Activated CD4-positive, alpha-beta T cell treated with anti-CD3 and anti-CD28 coated beads, Interleukin-2, amount 10 ng/mL, durations not matched to agents 7 days and 5 days (primary cell): ENCODE measurements around the gene SEC31A. TPM values are rescaled to one million over a fixed set of nuclear protein-coding genes. Genes with fewer than 3 reads are reported as not detected.

Experiments used
- CTCF ChIA-PET: fragments of 350-600 bp; sonication (Branson Sonifier 250); formaldehyde crosslinking; loops from one replicate; lab custom pipeline; 2021; ENCODE audit warnings: antibody characterized with exemption; lab: Charles Lee
- POLR2A ChIA-PET: fragments of 350-600 bp; sonication (Branson Sonifier 250); formaldehyde crosslinking; loops from one replicate; lab custom pipeline; 2021; ENCODE audit warnings: antibody characterized with exemption; lab: Charles Lee
- DNase-seq: peaks from one replicate; pipeline ENCODE4 v3.0.0-alpha.2; 2020
- H3K27ac Mint-ChIP-seq: one replicate; pipeline ENCODE4 v1.8.0; 2021; ENCODE audit warnings: mild to moderate bottlenecking, moderate library complexity, mixed read lengths
- H3K27me3 Mint-ChIP-seq: one replicate; pipeline ENCODE4 v1.8.0; 2021; ENCODE audit warnings: mixed read lengths
- H3K36me3 Mint-ChIP-seq: one replicate; pipeline ENCODE4 v1.8.0; 2021; ENCODE audit warnings: low read depth, mixed read lengths
- H3K4me1 Mint-ChIP-seq: one replicate; pipeline ENCODE4 v1.8.0; 2021; ENCODE audit warnings: mixed read lengths
- H3K4me3 Mint-ChIP-seq: one replicate; pipeline ENCODE4 v1.8.0; 2021; ENCODE audit warnings: mild to moderate bottlenecking, moderate library complexity, mixed read lengths
- H3K9me3 Mint-ChIP-seq: one replicate; pipeline ENCODE4 v1.8.0; 2021; ENCODE audit warnings: mixed read lengths
- total RNA-seq, 2 experiments: library from RNA; stranded (reverse); gene quantifications; one replicate each; pipeline ENCODE4 v1.2.3, GENCODE V29; 2021

Gene SEC31A
- total RNA-seq, 2 experiments from 2014 or later: 131 to 154 TPM

GRCh38 chr4:82905205-82905604 is 14.3 kb upstream of the SEC31A start:
- Mint-ChIP-seq H3K9me3 (no peaks in the 10 kb centered on the region), H3K27me3 (no peaks in the 10 kb centered on the region), H3K27ac (no peak overlapping the region), H3K4me1 (peaks cover 23% of the 10 kb centered on the region), H3K4me3 (no peak overlapping the region), H3K36me3 (peaks cover 3% of the 10 kb centered on the region)
- POLR2A ChIA-PET: no interaction called here
- peak; percentile 64 for DNase-seq
- CTCF ChIA-PET: interaction anchor here (0.7 to 0.9 kb wide), 2 partner anchors 13 to 32 kb away, joined by 3 read pairs; no protein-coding TSS in a partner anchor

- H3K9me3 Mint-ChIP-seq: no peaks in the 10 kb centered on the region
- peaks cover 23% of the 10 kb centered on the region for H3K4me1 Mint-ChIP-seq
- no peaks in the 10 kb centered on the region for H3K27me3 Mint-ChIP-seq
- ChIA-PET CTCF (no interaction called here), POLR2A (no interaction called here)
- no peak overlapping the region for H3K27ac Mint-ChIP-seq
- peaks cover 2% of the 10 kb centered on the region for H3K36me3 Mint-ChIP-seq
- no peak overlapping the region for H3K4me3 Mint-ChIP-seq
- DNase-seq: no peak
Measured at GRCh38 chr4:82903737-82904136, 12.8 kb upstream of the SEC31A start.

DNA sequence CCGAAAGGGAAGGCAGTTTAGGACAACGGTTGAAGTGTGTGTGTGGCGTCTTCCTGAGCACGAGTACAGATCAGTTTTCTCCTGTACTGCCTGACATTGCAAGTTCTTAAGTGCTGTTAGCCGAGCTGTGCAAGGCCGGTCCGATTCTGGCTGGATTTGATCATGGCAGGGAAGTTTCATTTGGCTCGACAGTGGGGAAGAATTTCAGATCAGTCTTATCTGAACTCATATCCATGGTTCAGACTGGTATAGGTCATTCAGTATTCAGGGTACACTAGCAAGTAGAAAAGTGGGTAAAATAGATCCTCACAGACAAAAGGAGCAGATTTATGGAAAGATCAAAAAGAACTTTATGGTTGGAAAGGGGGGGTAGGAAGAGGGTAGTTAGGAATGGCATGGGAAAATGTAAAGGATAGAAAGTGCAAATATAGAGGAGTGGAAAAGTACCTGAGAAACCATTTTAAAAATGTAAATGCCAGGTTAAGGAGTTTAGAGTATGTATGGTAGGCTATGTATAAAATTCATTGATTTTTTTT is 10.3 kb upstream of the SEC31A start:
- Mint-ChIP-seq H3K4me3 (no peak overlapping the region), H3K27ac (no peak overlapping the region), H3K36me3 (peaks cover 15% of the 10 kb centered on the region), H3K27me3 (no peaks in the 10 kb centered on the region), H3K4me1 (peaks cover 28% of the 10 kb centered on the region), H3K9me3 (no peaks in the 10 kb centered on the region)
- CTCF ChIA-PET: interaction anchor here (1.0 kb wide), 1 partner anchor 383 kb away, joined by 3 read pairs; the partner anchor contains the start of gene COQ2
- no peak for DNase-seq
- POLR2A ChIA-PET: interaction anchor here (0.6 kb wide), 1 partner anchor 75 kb away, joined by 3 read pairs; no protein-coding TSS in a partner anchor

- Mint-ChIP-seq H3K4me1 (peaks cover 26% of the 10 kb centered on the region), H3K27ac (no peak within 1 kb of the TSS), H3K4me3 (no peak within 1 kb of the TSS), H3K27me3 (no peaks in the 10 kb centered on the region), H3K36me3 (peaks cover 20% of the 10 kb centered on the region), H3K9me3 (no peaks in the 10 kb centered on the region)
- POLR2A ChIA-PET: interaction anchor here (0.6 to 1.3 kb wide), 2 partner anchors 76 to 134 kb away, joined by 3 to 4 read pairs; partner anchors contain the start of gene COPS4
- peak; percentile 99 for DNase-seq
- CTCF ChIA-PET: interaction anchor here (0.9 to 2.0 kb wide), 6 partner anchors 9 to 384 kb away, joined by 3 to 8 read pairs (median 4); partner anchors contain the start of genes COPS4 and COQ2
Measured at GRCh38 chr4:82900411-82901182, 9.6 kb upstream of the SEC31A start, which contains the start of gene THAP9. Gene THAP9 (plus strand): TSS chr4:82900735. CDS start chr4:82900803, 68 bp downstream.

- no peak for DNase-seq
- CTCF ChIA-PET: interaction anchor here (0.9 to 2.0 kb wide), 6 partner anchors 8 to 385 kb away, joined by 3 to 8 read pairs (median 4); partner anchors contain the start of genes COPS4 and COQ2
- H3K27me3 Mint-ChIP-seq: no peaks in the 10 kb centered on the region
Measured at GRCh38 chr4:82900066-82900410, 9.1 kb upstream of the SEC31A start.

DNA sequence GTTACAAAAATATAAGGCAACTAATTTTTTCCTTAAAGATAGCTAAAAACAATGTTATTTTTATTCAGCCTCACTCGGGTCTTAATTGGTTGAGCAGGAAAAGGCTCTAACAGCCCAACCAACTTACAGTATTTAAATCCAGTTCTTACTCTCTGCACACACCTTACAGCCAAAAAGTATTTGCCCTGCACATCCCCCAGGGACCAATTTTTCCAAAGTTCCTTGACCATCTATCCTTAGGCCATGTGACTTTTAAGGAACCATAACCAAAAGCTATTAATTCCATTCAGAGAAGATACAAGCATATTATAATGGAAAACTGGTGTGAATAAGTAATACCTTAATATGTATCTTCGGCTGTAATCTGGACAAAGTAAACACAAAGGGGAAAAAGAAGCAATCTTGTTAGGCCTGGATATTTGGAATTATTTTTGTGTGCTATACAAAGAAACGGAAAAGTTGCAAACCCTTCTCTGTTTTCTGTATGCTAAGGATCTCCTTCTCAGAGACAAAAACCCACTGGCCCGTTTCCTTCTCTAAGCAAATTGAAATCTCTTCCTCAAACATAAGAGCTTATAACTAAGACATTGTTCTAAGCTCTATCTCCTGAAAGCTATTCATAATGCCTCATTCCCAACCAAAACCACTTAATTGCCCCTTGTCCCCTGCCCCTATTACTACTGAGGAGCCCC is 8.6 kb upstream of the SEC31A start:
- Mint-ChIP-seq H3K36me3 (peaks cover 26% of the 10 kb centered on the region), H3K27ac (no peak overlapping the region), H3K4me1 (peaks cover 21% of the 10 kb centered on the region), H3K4me3 (no peak overlapping the region), H3K27me3 (no peaks in the 10 kb centered on the region), H3K9me3 (no peaks in the 10 kb centered on the region)
- no peak for DNase-seq
- CTCF ChIA-PET: interaction anchor here (0.9 to 2.0 kb wide), 5 partner anchors 8 to 135 kb away, joined by 3 to 8 read pairs (median 5); partner anchors contain the start of gene COPS4
- POLR2A ChIA-PET: interaction anchor here (1.3 kb wide), 1 partner anchor 135 kb away, joined by 4 read pairs; the partner anchor contains the start of gene COPS4

More at GRCh38 chr4:82900066-82900410, 9.1 kb upstream of the SEC31A start:
- no peak overlapping the region for H3K4me3 Mint-ChIP-seq
- H3K36me3 Mint-ChIP-seq: peaks cover 22% of the 10 kb centered on the region
- POLR2A ChIA-PET: interaction anchor here (1.3 kb wide), 1 partner anchor 135 kb away, joined by 4 read pairs; the partner anchor contains the start of gene COPS4
- H3K4me1 Mint-ChIP-seq: peaks cover 23% of the 10 kb centered on the region
- no peak overlapping the region for H3K27ac Mint-ChIP-seq
- H3K9me3 Mint-ChIP-seq: no peaks in the 10 kb centered on the region

GRCh38 chr4:82898322-82899243 is 7.6 kb upstream of the SEC31A start:
- H3K27me3 Mint-ChIP-seq: no peaks in the 10 kb centered on the region
- DNase-seq: peak; percentile 38
- H3K4me1 Mint-ChIP-seq: peaks cover 24% of the 10 kb centered on the region
- H3K4me3 Mint-ChIP-seq: no peak overlapping the region
- H3K9me3 Mint-ChIP-seq: no peaks in the 10 kb centered on the region
- H3K36me3 Mint-ChIP-seq: peaks cover 34% of the 10 kb centered on the region
- no peak overlapping the region for H3K27ac Mint-ChIP-seq
- ChIA-PET POLR2A (interaction anchor here (0.6 kb wide), 1 partner anchor 115 kb away, joined by 3 read pairs; no protein-coding TSS in a partner anchor), CTCF (interaction anchor here (1.2 to 2.0 kb wide), 3 partner anchors 34 to 46 kb away, joined by 4 to 8 read pairs (median 5); no protein-coding TSS in a partner anchor)

DNA sequence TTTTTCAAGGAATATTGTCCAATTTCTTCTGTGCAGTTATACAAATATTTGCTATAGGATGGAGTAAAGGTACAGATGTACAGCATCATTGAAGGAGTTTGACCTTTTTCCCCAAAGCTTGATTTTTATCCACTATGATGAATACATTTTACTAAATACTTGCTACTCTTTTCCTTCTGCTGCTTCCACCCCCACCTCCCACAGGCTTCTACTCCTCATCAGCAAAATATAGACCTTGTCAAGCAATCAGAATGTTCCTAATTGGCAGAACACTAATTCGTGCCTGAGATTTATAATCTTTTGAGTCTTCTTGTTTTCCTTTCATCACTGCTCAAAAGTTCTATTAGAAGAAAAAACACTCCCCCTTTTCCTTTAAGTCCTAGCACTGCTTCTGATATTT is 5.8 kb upstream of the SEC31A start:
- H3K9me3 Mint-ChIP-seq: no peaks in the 10 kb centered on the region
- no peak overlapping the region for H3K4me3 Mint-ChIP-seq
- no peak for DNase-seq
- peaks cover 31% of the 10 kb centered on the region for H3K4me1 Mint-ChIP-seq
- POLR2A ChIA-PET: no interaction called here
- peaks cover 38% of the 10 kb centered on the region for H3K36me3 Mint-ChIP-seq
- no peaks in the 10 kb centered on the region for H3K27me3 Mint-ChIP-seq
- CTCF ChIA-PET: interaction anchor here (0.6 kb wide), 1 partner anchor 364 kb away, joined by 3 read pairs; no protein-coding TSS in a partner anchor
- H3K27ac Mint-ChIP-seq: no peak overlapping the region

DNA sequence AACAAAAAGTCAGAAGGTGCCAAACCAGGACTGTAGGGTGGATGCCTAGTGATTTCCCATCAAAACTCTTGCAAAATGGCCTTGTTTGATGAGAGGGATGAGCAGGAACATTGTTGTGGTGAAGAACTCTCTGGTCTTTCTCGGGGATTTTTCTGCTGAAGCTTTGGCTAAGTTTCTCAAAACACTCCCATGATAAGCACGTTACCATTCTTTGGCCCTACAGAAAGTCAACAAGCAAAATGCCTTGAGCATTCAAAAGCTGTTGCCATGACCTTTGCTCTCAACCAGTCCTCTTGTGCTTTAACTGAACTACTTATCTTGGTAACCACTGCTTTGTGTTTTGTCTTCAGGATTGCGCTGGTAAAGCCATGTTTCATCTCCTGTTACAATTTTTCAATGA is 3.0 kb upstream of the SEC31A start:
- Mint-ChIP-seq H3K4me3 (no peak overlapping the region), H3K27me3 (no peaks in the 10 kb centered on the region), H3K27ac (no peak overlapping the region), H3K9me3 (no peaks in the 10 kb centered on the region), H3K36me3 (peaks cover 45% of the 10 kb centered on the region), H3K4me1 (peaks cover 39% of the 10 kb centered on the region)
- ChIA-PET POLR2A (no interaction called here), CTCF (no interaction called here)
- DNase-seq: no peak

- Mint-ChIP-seq H3K4me3 (peak overlapping the region; percentile 96), H3K27ac (peak overlapping the region; percentile 98), H3K36me3 (peaks cover 41% of the 10 kb centered on the region), H3K27me3 (no peaks in the 10 kb centered on the region), H3K9me3 (no peaks in the 10 kb centered on the region), H3K4me1 (peaks cover 45% of the 10 kb centered on the region)
- CTCF ChIA-PET: interaction anchor here (0.9 to 1.1 kb wide), 2 partner anchors 8 to 12 kb away, joined by 3 read pairs; partner anchors contain the start of gene THAP9
- POLR2A ChIA-PET: no interaction called here
- DNase-seq: no peak
Measured at GRCh38 chr4:82892467-82892802, 1.5 kb upstream of the SEC31A start.

GRCh38 chr4:82891707-82892466 is 934 bp upstream of the SEC31A start:
- Mint-ChIP-seq H3K27ac (peak overlapping the region; percentile 98), H3K9me3 (no peaks in the 10 kb centered on the region), H3K36me3 (peaks cover 41% of the 10 kb centered on the region), H3K4me1 (peaks cover 46% of the 10 kb centered on the region), H3K4me3 (peak overlapping the region; percentile 96), H3K27me3 (no peaks in the 10 kb centered on the region)
- POLR2A ChIA-PET: no interaction called here
- CTCF ChIA-PET: interaction anchor here (0.9 to 1.1 kb wide), 2 partner anchors 8 to 13 kb away, joined by 3 read pairs; partner anchors contain the start of gene THAP9
- no peak for DNase-seq
